Measurements from ENCODE around the gene NXPH3. TPM values are rescaled to one million over a fixed set of nuclear protein-coding genes. Genes with fewer than 3 reads are reported as not detected.
A peak's percentile ranks its signal among the peaks of the same experiment; 100 is the strongest.

Gene NXPH3
- 0.95 TPM for polyA plus RNA-seq (2012; ENCODE audit: low read depth, missing spikeins)

DNA sequence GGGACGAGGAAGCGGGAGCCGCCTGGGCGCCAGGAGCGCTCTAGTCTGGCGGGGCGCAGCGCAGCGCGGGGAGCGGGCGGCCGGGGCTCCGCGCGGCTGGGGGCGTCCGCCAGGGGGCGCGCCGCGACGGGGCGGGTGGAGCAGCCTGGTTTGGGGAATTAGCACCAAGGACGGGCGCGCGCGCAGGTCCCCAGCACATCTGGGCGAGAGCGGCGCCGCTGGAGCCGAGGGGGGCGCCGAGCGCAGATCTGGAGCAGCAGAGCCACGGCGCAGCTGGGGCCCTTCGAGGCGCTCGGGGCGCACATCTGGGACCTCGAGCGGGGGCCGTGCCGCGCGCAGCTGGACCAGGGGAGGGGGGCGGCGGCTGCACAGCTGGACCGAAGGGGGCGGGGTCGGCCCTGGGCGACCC is at the start of gene NXPH3:
NXPH3 (plus strand) TSS at position 193 of the 409 bp plus-strand sequence. CDS start 349 bp downstream, outside the sequence.
- TF ChIP-seq POLR2AphosphoS5 (IDR thresholded peaks at IDR 0.05; ENCODE audit: low read depth, low read length) (no peak), SPI1 (IDR thresholded peaks at IDR 0.05; ENCODE audit: low read depth, low read length) (no peak), PAX5 (IDR thresholded peaks at IDR 0.05; ENCODE audit: insufficient read depth, low read length, severe bottlenecking) (no peak), POU2F2 (IDR thresholded peaks at IDR 0.05; ENCODE audit: low read depth, low read length) (no peak), POLR2A (IDR thresholded peaks at IDR 0.05; ENCODE audit: low read depth, low read length) (no peak), TAF1 (IDR thresholded peaks at IDR 0.05; ENCODE audit: low read depth, low read length) (no peak)
- DNase-seq (ENCODE audit: insufficient read length, low spot score) (peak; percentile 67), FAIRE-seq (peak; percentile 79)

GRCh38 chr17:49527927-49528651 is 47.6 kb upstream of the NXPH3 start:
- FAIRE-seq: no peak
- DNase-seq (ENCODE audit: insufficient read length, low spot score): peak; percentile 1
- no peak for TF ChIP-seq POLR2A (IDR thresholded peaks at IDR 0.05; ENCODE audit: low read depth, low read length)
- TF ChIP-seq PAX5 (IDR thresholded peaks at IDR 0.05; ENCODE audit: insufficient read depth, low read length, severe bottlenecking): no peak
- no peak for TF ChIP-seq POLR2AphosphoS5 (IDR thresholded peaks at IDR 0.05; ENCODE audit: low read depth, low read length)
- no peak for TF ChIP-seq POU2F2 (IDR thresholded peaks at IDR 0.05; ENCODE audit: low read depth, low read length)
- no peak for TF ChIP-seq TAF1 (IDR thresholded peaks at IDR 0.05; ENCODE audit: low read depth, low read length)
- no peak for TF ChIP-seq SPI1 (IDR thresholded peaks at IDR 0.05; ENCODE audit: low read depth, low read length)

- peak; percentile 0 for DNase-seq (ENCODE audit: insufficient read length, low spot score)
- FAIRE-seq: no peak
- TF ChIP-seq SPI1 (IDR thresholded peaks at IDR 0.05; ENCODE audit: low read depth, low read length) (no peak), TAF1 (IDR thresholded peaks at IDR 0.05; ENCODE audit: low read depth, low read length) (no peak), POU2F2 (IDR thresholded peaks at IDR 0.05; ENCODE audit: low read depth, low read length) (no peak), PAX5 (IDR thresholded peaks at IDR 0.05; ENCODE audit: insufficient read depth, low read length, severe bottlenecking) (no peak), POLR2AphosphoS5 (IDR thresholded peaks at IDR 0.05; ENCODE audit: low read depth, low read length) (no peak), POLR2A (IDR thresholded peaks at IDR 0.05; ENCODE audit: low read depth, low read length) (no peak)
Measured at GRCh38 chr17:49528966-49529365, 46.7 kb upstream of the NXPH3 start.

- FAIRE-seq (no peak), DNase-seq (ENCODE audit: insufficient read length, low spot score) (no peak)
- TF ChIP-seq PAX5 (IDR thresholded peaks at IDR 0.05; ENCODE audit: insufficient read depth, low read length, severe bottlenecking) (no peak), POU2F2 (IDR thresholded peaks at IDR 0.05; ENCODE audit: low read depth, low read length) (no peak), POLR2AphosphoS5 (IDR thresholded peaks at IDR 0.05; ENCODE audit: low read depth, low read length) (no peak), TAF1 (IDR thresholded peaks at IDR 0.05; ENCODE audit: low read depth, low read length) (no peak), SPI1 (IDR thresholded peaks at IDR 0.05; ENCODE audit: low read depth, low read length) (no peak), POLR2A (IDR thresholded peaks at IDR 0.05; ENCODE audit: low read depth, low read length) (no peak)
Measured at GRCh38 chr17:49530118-49530517, 45.6 kb upstream of the NXPH3 start.

GRCh38 chr17:49543860-49544259 is 31.8 kb upstream of the NXPH3 start:
- TF ChIP-seq PAX5 (IDR thresholded peaks at IDR 0.05; ENCODE audit: insufficient read depth, low read length, severe bottlenecking) (no peak), TAF1 (IDR thresholded peaks at IDR 0.05; ENCODE audit: low read depth, low read length) (no peak), POU2F2 (IDR thresholded peaks at IDR 0.05; ENCODE audit: low read depth, low read length) (no peak), POLR2A (IDR thresholded peaks at IDR 0.05; ENCODE audit: low read depth, low read length) (no peak), SPI1 (IDR thresholded peaks at IDR 0.05; ENCODE audit: low read depth, low read length) (no peak), POLR2AphosphoS5 (IDR thresholded peaks at IDR 0.05; ENCODE audit: low read depth, low read length) (no peak)
- FAIRE-seq (no peak), DNase-seq (ENCODE audit: insufficient read length, low spot score) (no peak)

DNA sequence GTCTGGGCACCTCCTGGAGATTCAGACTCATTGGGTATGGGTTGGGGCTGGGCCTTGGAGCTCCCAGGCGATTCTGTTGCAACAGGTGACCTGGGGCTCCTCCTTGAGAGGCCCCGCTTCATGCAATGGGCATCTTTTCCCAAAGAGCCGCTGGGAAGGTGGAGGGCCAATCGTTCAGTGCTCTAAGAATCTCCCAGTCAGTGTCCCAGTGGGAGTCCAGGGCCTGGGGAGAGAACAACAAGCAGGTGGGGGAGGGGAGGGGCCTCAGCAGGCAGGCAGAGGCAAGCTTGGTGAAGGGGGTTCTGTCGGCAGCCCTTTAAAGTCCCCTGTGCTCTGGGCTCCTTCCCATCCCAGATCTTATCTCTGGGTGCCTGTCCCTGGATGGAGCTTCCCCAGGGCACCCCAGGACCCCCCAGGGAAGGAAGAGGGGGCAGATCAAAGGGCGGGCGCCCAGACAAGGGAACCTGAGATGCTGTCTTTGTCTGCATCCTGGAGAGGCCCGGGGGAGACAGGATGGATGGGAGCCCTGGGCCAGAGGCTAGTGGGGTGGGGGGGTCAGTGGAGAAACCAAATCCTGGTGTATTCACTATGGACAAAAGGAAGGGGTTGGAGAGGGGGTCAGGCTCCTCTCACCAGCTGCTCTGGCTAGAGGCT is 30.5 kb upstream of the NXPH3 start:
- no peak for TF ChIP-seq TAF1 (IDR thresholded peaks at IDR 0.05; ENCODE audit: low read depth, low read length)
- TF ChIP-seq PAX5 (IDR thresholded peaks at IDR 0.05; ENCODE audit: insufficient read depth, low read length, severe bottlenecking): no peak
- no peak for TF ChIP-seq POLR2AphosphoS5 (IDR thresholded peaks at IDR 0.05; ENCODE audit: low read depth, low read length)
- TF ChIP-seq POLR2A (IDR thresholded peaks at IDR 0.05; ENCODE audit: low read depth, low read length): no peak
- TF ChIP-seq SPI1 (IDR thresholded peaks at IDR 0.05; ENCODE audit: low read depth, low read length): no peak
- no peak for TF ChIP-seq POU2F2 (IDR thresholded peaks at IDR 0.05; ENCODE audit: low read depth, low read length)
- FAIRE-seq (no peak), DNase-seq (ENCODE audit: insufficient read length, low spot score) (no peak)

DNA sequence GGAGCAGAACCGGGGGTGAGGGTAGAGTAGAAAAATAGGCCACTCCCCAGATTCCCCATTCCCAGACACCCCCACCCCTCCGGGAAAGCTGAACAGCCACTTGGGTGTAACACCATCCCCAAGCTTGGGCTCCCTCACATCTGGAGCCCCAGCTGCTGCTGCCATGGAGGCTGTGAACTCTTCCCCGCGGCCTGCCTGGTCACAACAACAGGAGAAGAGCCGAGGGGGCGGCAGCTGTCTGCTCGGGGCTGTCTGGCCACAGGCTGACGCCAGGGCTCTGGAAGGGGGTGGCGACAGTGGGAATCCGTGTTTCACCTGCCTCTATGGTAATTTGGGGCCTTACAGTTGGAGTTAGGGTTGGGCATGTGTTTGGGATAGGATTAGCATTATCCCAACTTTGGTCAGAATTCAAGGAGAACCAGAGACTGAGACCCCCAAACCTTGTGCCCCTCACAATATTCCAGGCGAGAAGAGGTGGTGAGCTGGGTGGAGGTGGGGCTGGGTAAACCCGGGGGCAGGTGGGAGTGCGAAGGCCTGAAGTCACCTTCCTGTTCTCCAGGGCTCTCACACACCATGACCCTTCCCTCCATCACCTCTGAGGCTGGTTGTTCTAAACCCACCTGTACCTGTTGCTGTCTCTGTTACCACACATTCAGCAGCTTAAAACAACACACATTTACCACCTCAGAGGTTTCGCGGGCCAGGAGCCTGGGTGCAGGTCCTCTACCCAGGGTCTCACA is 29.7 kb upstream of the NXPH3 start:
- no peak for FAIRE-seq

GRCh38 chr17:49546546-49547535 is 28.8 kb upstream of the NXPH3 start:
- DNase-seq (ENCODE audit: insufficient read length, low spot score): no peak
- TF ChIP-seq SPI1 (IDR thresholded peaks at IDR 0.05; ENCODE audit: low read depth, low read length) (no peak), TAF1 (IDR thresholded peaks at IDR 0.05; ENCODE audit: low read depth, low read length) (no peak), POU2F2 (IDR thresholded peaks at IDR 0.05; ENCODE audit: low read depth, low read length) (no peak), PAX5 (IDR thresholded peaks at IDR 0.05; ENCODE audit: insufficient read depth, low read length, severe bottlenecking) (no peak), POLR2AphosphoS5 (IDR thresholded peaks at IDR 0.05; ENCODE audit: low read depth, low read length) (no peak)
- FAIRE-seq: no peak

More for the DNA sequence above, 29.7 kb upstream of the NXPH3 start:
- no peak for DNase-seq (ENCODE audit: insufficient read length, low spot score)
- TF ChIP-seq PAX5 (IDR thresholded peaks at IDR 0.05; ENCODE audit: insufficient read depth, low read length, severe bottlenecking) (no peak), TAF1 (IDR thresholded peaks at IDR 0.05; ENCODE audit: low read depth, low read length) (no peak), POLR2A (IDR thresholded peaks at IDR 0.05; ENCODE audit: low read depth, low read length) (no peak), POLR2AphosphoS5 (IDR thresholded peaks at IDR 0.05; ENCODE audit: low read depth, low read length) (no peak), POU2F2 (IDR thresholded peaks at IDR 0.05; ENCODE audit: low read depth, low read length) (no peak), SPI1 (IDR thresholded peaks at IDR 0.05; ENCODE audit: low read depth, low read length) (no peak)

Measured in GM12891 (cell line).